ENCODE data around the gene APP.

Gene APP

GRCh38 chr21:25857308-25858074 lies 313.1 kb downstream of the APP start:
- DNase-seq, result no peak

GRCh38 chr21:25855576-25855975 lies 315.0 kb downstream of the APP start:
- no peak for DNase-seq

GRCh38 chr21:25850126-25850842 lies 320.3 kb downstream of the APP start:
- DNase-seq, result no peak

GRCh38 chr21:25848309-25848708 lies 322.3 kb downstream of the APP start:
- DNase-seq, result no peak

DNA sequence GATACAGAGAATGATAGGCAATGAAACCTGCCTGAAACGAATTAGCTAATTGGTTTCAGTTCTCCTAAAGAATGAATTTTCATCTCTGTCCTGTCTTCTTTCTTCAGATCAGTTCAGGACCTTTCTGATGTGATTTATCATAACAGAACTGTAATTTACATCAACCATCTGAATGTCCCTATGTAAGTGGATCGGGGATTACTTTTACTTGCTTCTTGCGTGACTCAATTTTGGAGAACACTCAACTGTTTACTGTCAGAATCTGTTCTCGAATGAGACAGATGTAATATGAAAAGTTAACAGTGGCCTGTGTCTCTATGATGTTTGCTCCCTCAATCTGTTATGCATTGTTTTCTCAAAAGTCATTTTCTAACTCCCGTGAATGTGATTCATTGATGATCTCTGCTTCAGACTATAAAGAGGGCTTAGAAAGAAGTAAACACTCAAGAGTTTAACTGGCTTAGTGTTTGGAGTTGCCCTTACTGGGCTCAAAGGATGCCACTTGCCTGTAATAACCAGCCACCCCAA lies 324.8 kb downstream of the APP start:
- DNase-seq, result no peak

DNA sequence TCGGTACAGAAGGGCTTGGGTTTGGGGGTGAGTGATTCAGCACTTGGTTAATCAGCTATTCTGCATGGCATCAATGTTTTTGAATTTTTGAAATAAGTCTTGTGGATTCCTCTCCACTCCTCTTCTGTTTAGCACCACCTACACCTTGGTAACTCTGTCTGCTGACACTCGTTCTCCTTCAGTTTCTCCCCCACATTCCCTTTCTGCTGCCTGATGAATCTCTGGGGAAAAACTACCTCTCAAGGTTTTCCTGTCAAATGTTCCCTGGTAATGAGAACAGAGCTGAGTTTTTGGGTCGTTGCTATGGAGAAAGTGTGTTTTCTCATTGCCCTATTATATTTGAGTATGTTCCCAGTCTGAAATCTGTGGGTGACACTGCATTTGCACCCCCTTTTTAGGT lies 327.6 kb downstream of the APP start:
- DNase-seq, result no peak

GRCh38 chr21:25838809-25839208 lies 331.8 kb downstream of the APP start:
- DNase-seq, result no peak

GRCh38 chr21:25837533-25838265 lies 332.9 kb downstream of the APP start:
- no peak for DNase-seq

DNA sequence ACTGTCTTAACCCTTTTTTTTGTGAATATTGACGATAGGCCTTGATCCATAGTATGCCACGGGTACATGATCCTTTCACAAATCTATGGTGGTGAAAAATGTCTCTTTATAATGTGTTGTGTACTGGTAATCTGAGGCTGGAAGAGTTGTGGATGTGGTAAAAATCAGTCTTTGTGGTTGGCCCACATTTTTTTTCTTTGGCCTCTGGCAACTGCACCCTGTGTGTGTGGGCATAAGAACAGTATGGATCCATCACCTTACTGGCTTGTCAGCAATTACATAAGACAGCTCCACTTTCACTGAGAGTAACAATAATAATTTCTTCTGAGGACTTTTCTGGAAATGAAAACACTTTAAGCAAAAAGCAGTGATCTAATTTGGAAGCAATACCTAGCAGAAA lies 334.2 kb downstream of the APP start:
- no peak for DNase-seq

DNA sequence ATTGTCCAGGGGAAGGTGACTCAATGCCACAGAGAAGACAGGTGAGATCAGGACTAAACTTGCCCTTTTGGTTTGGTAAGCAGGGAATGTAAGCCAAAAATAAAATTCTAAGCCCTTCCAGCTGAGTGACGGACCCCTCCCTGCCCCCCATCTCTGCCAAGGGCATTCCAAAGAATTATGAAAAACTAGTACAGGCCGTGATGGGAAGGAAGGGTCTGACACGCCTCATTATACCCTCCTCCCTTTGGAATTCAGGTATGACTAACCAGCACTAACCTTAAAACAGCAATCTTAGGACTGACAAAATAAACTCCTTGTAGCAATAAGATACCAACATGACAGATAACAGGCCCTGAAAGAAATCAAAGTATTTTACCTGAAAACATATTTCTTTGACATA lies 336.2 kb downstream of the APP start:
- no peak for DNase-seq

DNA sequence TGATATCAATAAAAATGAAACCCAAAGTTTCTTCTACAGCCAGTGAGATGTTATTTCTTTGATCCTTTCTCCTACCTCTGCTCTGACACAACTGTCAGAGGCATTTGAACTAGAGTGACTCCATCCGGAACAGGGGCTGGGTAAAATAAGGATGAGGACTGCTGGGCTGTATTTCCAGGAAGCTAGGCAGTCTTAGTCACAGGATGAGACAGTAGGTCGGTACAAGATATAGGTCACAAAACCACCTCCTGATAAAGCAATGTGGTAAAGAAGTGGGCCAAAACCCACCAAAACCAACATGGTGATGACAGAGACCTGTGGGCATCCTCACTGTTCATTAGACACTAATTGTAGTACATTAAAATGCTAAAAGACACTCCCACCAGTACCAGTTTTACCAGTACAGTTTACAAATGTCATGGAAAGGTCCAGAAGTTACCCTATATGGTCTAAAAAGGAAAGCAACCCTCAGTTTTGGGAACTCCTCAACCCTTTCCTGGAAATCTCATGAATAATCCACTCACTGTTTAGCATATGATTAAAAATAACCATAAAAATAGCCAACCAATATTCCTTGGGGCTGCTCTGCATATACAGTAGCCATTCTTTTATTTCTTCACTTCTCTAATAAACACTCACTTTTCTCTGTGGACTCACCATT lies 339.1 kb downstream of the APP start:
- DNase-seq, result no peak
